Activated CD8-positive, alpha-beta memory T cell treated with anti-CD3 and anti-CD28 coated beads for 4 hours (primary cell): ENCODE measurements around the gene FAM161A.

Experiments
- DNase-seq, 2 donors: peaks; one replicate each; pipeline ENCODE4 v3.0.0-alpha.2; 2020; ENCODE audit warnings: low read depth in 2 of 2

Gene FAM161A

GRCh38 chr2:61786876-61787275 lies 67.0 kb downstream of the FAM161A start:
- DNase-seq: no peak

GRCh38 chr2:61785583-61785982 lies 68.3 kb downstream of the FAM161A start:
- DNase-seq: no peak

- no peak for DNase-seq
These were observed 69.2 kb downstream of the FAM161A start for GRCh38 chr2:61784643-61785042.

- no peak for DNase-seq
These were observed 77.8 kb downstream of the FAM161A start for GRCh38 chr2:61775956-61776570.
